HG03558 (cell line): ENCODE measurements around the gene DAAM2.

Source experiments
- ATAC-seq: cut with Tn5 transposase; IDR thresholded peaks from one replicate; pipeline ENCODE4 v1.9.1; 2021; ENCODE audit warnings: moderate number of reproducible peaks; ENCODE audit not compliant: unreplicated experiment; ENCODE audit errors: extremely low read depth

The DAAM2 gene

GRCh38 chr6:39880594-39880993 lies 88.4 kb downstream of the DAAM2 start:
- ATAC-seq = no peak

- no peak for ATAC-seq
Measured at GRCh38 chr6:39881851-39882530, 89.8 kb downstream of the DAAM2 start.

GRCh38 chr6:39882531-39882899 lies 90.3 kb downstream of the DAAM2 start:
- no peak for ATAC-seq

- ATAC-seq = no peak
Measured at GRCh38 chr6:39884696-39885095, 92.5 kb downstream of the DAAM2 start.

- no peak for ATAC-seq
Measured at GRCh38 chr6:39885691-39886090, 93.5 kb downstream of the DAAM2 start.

GRCh38 chr6:39886871-39887270 lies 94.7 kb downstream of the DAAM2 start:
- no peak for ATAC-seq

GRCh38 chr6:39887692-39888450 lies 95.7 kb downstream of the DAAM2 start:
- no peak for ATAC-seq

GRCh38 chr6:39889229-39889628 lies 97.1 kb downstream of the DAAM2 start:
- ATAC-seq = no peak

GRCh38 chr6:39891353-39891752 lies 99.2 kb downstream of the DAAM2 start:
- ATAC-seq = no peak

GRCh38 chr6:39891976-39892375 lies 99.8 kb downstream of the DAAM2 start:
- ATAC-seq = no peak

- ATAC-seq = no peak
Measured at GRCh38 chr6:39892490-39893129, 100.4 kb downstream of the DAAM2 start.

- no peak for ATAC-seq
Measured at GRCh38 chr6:39893286-39893685, 101.1 kb downstream of the DAAM2 start.

GRCh38 chr6:39896701-39897100 lies 104.5 kb downstream of the DAAM2 start:
- no peak for ATAC-seq

GRCh38 chr6:39897698-39898097 lies 105.5 kb downstream of the DAAM2 start:
- no peak for ATAC-seq

GRCh38 chr6:39898625-39899024 lies 106.4 kb downstream of the DAAM2 start:
- ATAC-seq = no peak

GRCh38 chr6:39899554-39900295 lies 107.5 kb downstream of the DAAM2 start:
- ATAC-seq = no peak

GRCh38 chr6:39901116-39901655 lies 109.0 kb downstream of the DAAM2 start:
- ATAC-seq = no peak

- no peak for ATAC-seq
Measured at GRCh38 chr6:39901670-39902069, 109.5 kb downstream of the DAAM2 start.

- ATAC-seq = no peak
Measured at GRCh38 chr6:39902136-39902535, 110.0 kb downstream of the DAAM2 start.

GRCh38 chr6:39902786-39903465 lies 110.8 kb downstream of the DAAM2 start:
- ATAC-seq = no peak
